ENCODE measurements around the gene EPN1. TPM values are rescaled to one million over a fixed set of nuclear protein-coding genes. Genes with fewer than 3 reads are reported as not detected.

Gene EPN1
- total and polyA plus RNA-seq, 2 of the 13 experiments (the other 11 are each of a cell fraction or from before 2014, with no cell fraction given), result 28.9 to 31.7 TPM

GRCh38 chr19:55643003-55643886 is 31.8 kb upstream of the EPN1 start, which contains the start of gene ZNF581 (continued):
- TF ChIP-seq NR1H2 (CRISPR knock-in tag; IDR thresholded peaks at IDR 0.05; ENCODE audit: borderline replicate concordance, low read depth), result 0 out of 2 replicates have a peak, but pooled peaks have one; percentile 40
- TF ChIP-seq ARID5B (CRISPR knock-in tag; IDR thresholded peaks at IDR 0.05), result peak; percentile 32; the same call in 1 of the 2 replicates
- peak in 1 of 2 experiments; percentile 94; a peak in 2 of 4 replicates for TF ChIP-seq KLF16 (CRISPR knock-in tag; IDR thresholded peaks at IDR 0.05)
- TF ChIP-seq CENPBD1 (CRISPR knock-in tag; IDR thresholded peaks at IDR 0.05; ENCODE audit: borderline replicate concordance, low read depth), result no peak
- TF ChIP-seq ZNF12 (CRISPR knock-in tag; IDR thresholded peaks at IDR 0.05), result peak; percentile 35; the same call in 1 of the 2 replicates
- TF ChIP-seq ZNF547 (CRISPR knock-in tag; IDR thresholded peaks at IDR 0.05), result no peak; the same call in 1 of the 2 replicates
- TF ChIP-seq RELA (CRISPR knock-in tag; IDR thresholded peaks at IDR 0.05), result no peak
- TF ChIP-seq ZNF572 (CRISPR knock-in tag; IDR thresholded peaks at IDR 0.05), result 0 out of 2 replicates have a peak, but pooled peaks have one; percentile 54
- no peak for TF ChIP-seq GLMP (CRISPR knock-in tag; IDR thresholded peaks at IDR 0.05; ENCODE audit: borderline replicate concordance)
- TF ChIP-seq NFIB (CRISPR knock-in tag; IDR thresholded peaks at IDR 0.05; ENCODE audit: borderline replicate concordance), result no peak
- TF ChIP-seq THAP11 (CRISPR knock-in tag; IDR thresholded peaks at IDR 0.05), result peak; percentile 90
- TF ChIP-seq, protein P1, sequence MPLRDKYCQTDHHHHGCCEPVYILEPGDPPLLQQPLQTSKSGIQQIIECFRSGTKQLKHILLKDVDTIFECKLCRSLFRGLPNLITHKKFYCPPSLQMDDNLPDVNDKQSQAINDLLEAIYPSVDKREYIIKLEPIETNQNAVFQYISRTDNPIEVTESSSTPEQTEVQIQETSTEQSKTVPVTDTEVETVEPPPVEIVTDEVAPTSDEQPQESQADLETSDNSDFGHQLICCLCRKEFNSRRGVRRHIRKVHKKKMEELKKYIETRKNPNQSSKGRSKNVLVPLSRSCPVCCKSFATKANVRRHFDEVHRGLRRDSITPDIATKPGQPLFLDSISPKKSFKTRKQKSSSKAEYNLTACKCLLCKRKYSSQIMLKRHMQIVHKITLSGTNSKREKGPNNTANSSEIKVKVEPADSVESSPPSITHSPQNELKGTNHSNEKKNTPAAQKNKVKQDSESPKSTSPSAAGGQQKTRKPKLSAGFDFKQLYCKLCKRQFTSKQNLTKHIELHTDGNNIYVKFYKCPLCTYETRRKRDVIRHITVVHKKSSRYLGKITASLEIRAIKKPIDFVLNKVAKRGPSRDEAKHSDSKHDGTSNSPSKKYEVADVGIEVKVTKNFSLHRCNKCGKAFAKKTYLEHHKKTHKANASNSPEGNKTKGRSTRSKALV (CRISPR knock-in tag; IDR thresholded peaks at IDR 0.05), result no peak
- TF ChIP-seq STAG1 (CRISPR knock-in tag; IDR thresholded peaks at IDR 0.05), result no peak
- peak; percentile 9 for TF ChIP-seq SALL2 (CRISPR knock-in tag; IDR thresholded peaks at IDR 0.05)
- TF ChIP-seq TGIF2 (CRISPR knock-in tag; IDR thresholded peaks at IDR 0.05), result peak; percentile 76
- TF ChIP-seq ZSCAN12 (CRISPR knock-in tag; IDR thresholded peaks at IDR 0.05), result no peak
- peak; percentile 64 for TF ChIP-seq U2AF1 (optimal IDR thresholded peaks at IDR 0.05; ENCODE audit: low read depth, low read length)
- TF ChIP-seq MTA1 (CRISPR knock-in tag; IDR thresholded peaks at IDR 0.05; ENCODE audit: borderline replicate concordance), result no peak
- TF ChIP-seq ZNF350 (CRISPR knock-in tag; IDR thresholded peaks at IDR 0.05; ENCODE audit: borderline replicate concordance, low read depth), result peak; percentile 69
- peak; percentile 49; the same call in 1 of the 2 replicates for TF ChIP-seq GFI1 (CRISPR knock-in tag; IDR thresholded peaks at IDR 0.05; ENCODE audit: borderline replicate concordance)
